NOMO-1 treated with DMSO at 0.1 percent for 48 hours (cell line): ENCODE measurements around the gene RAB26.
"Not testable (repeated sequence)": the region's sequence is repeated elsewhere in the genome, so short reads cannot be mapped to it uniquely, and the experiment has no call there.

Source experiments
- DNase-seq: peaks from one replicate; lab custom pipeline; 2025; ENCODE audit not compliant: unreplicated experiment; lab: John Stamatoyannopoulos, UW

Gene RAB26

GRCh38 chr16:2147981-2148671 lies at the start of gene RAB26:
TSS of gene RAB26 (plus strand) at chr16:2148625. CDS start at chr16:2148784, 159 bp downstream.
- DNase-seq, result no peak

GRCh38 chr16:2101581-2101980 lies 46.8 kb upstream of the RAB26 start:
- not testable (repeated sequence) for DNase-seq

- no peak for DNase-seq
These were observed 46.0 kb upstream of the RAB26 start for GRCh38 chr16:2102471-2102870.

- not testable (repeated sequence) for DNase-seq
These were observed 44.0 kb upstream of the RAB26 start for GRCh38 chr16:2104464-2104863.

GRCh38 chr16:2105291-2105690 lies 43.1 kb upstream of the RAB26 start:
- DNase-seq, result not testable (repeated sequence)

- DNase-seq, result not testable (repeated sequence)
These were observed 42.7 kb upstream of the RAB26 start for GRCh38 chr16:2105769-2106168.

GRCh38 chr16:2106211-2106610 lies 42.2 kb upstream of the RAB26 start:
- not testable (repeated sequence) for DNase-seq

- DNase-seq, result not testable (repeated sequence)
These were observed 41.2 kb upstream of the RAB26 start for GRCh38 chr16:2107121-2107790.

GRCh38 chr16:2107791-2108125 lies 40.7 kb upstream of the RAB26 start:
- DNase-seq, result not testable (repeated sequence)

- not testable (repeated sequence) for DNase-seq
These were observed 39.8 kb upstream of the RAB26 start for GRCh38 chr16:2108446-2109270.

GRCh38 chr16:2109271-2109580 lies 39.2 kb upstream of the RAB26 start:
- DNase-seq, result not testable (repeated sequence)

- not testable (repeated sequence) for DNase-seq
These were observed 38.6 kb upstream of the RAB26 start for GRCh38 chr16:2109872-2110271.

- DNase-seq, result not testable (repeated sequence)
These were observed 38.0 kb upstream of the RAB26 start for GRCh38 chr16:2110332-2111008.

GRCh38 chr16:2111009-2111353 lies 37.4 kb upstream of the RAB26 start:
- not testable (repeated sequence) for DNase-seq

GRCh38 chr16:2111412-2112335 lies 36.8 kb upstream of the RAB26 start:
- DNase-seq, result not testable (repeated sequence)

GRCh38 chr16:2112539-2113106 lies 35.8 kb upstream of the RAB26 start:
- DNase-seq, result not testable (repeated sequence)

GRCh38 chr16:2114225-2114624 lies 34.2 kb upstream of the RAB26 start:
- not testable (repeated sequence) for DNase-seq

- not testable (repeated sequence) for DNase-seq
These were observed 33.4 kb upstream of the RAB26 start for GRCh38 chr16:2114885-2115590.

GRCh38 chr16:2115591-2115973 lies 32.8 kb upstream of the RAB26 start:
- DNase-seq, result no peak
